ENCODE data around the gene RPS10. TPM values are rescaled to one million over a fixed set of nuclear protein-coding genes. Genes with fewer than 3 reads are reported as not detected.
A peak's percentile ranks its signal among the peaks of the same experiment; 100 is the strongest.

RPS10 gene
- polyA plus RNA-seq (2012; ENCODE audit: insufficient read depth, insufficient read length, low read depth), result 1,444 TPM

DNA sequence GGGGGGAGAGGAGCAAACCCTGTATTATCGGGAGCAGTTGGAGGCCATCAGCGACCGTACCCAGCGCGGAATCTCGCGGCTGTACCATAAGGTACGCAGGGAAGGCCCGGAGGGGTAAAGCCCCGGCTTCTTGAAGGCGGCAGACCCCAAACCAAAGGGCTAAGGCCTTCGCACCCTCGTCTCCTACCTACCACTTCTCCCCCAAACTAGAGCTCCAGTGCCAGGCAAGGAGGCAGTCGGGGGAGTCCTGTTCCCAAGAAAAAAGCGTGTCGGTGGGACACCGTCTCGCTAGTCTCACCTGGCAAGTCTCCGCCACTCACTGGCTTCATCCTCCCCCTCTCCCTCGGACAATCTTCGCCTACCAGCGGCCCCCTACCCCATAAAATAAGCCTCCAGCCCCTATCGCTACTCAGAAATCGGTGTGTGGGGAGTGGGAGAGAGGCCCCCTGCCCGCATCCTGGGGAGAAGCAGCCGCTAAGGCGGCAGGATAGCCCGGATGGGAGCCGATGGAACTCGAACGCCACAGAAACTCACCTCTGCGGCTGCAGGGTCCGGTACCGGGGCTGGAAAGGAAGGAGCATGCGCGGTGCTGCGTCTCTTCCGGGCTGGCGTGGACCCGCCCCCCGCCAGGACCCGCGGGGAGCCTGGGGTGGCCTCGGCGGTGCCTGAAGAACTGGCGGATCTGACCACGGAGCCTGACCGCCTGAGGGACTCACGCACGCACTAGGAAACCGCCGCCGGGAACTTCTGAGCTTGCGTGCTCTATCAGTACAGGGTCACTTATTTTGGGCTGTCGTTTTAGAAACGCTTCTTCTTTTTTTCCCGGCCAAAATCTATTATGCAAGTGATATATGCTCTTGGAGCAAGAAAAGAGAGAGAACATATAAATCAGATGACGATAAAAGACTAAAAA lies at the start of gene RPS10:
Gene RPS10 (minus strand): TSS at position 572 of the 913 bp plus-strand sequence. CDS start 848 bp downstream, outside the sequence.
- no peaks in the 10 kb centered on the region for H3K27me3 ChIP-seq
- no peaks in the 10 kb centered on the region for H3K9me3 ChIP-seq
- no peak for TF ChIP-seq CTCF (IDR thresholded peaks at IDR 0.05; ENCODE audit: low read depth, low read length)
- no peaks in the 10 kb centered on the region for H3K4me1 ChIP-seq
- peak; percentile 95 for DNase-seq
- H3K4me3 ChIP-seq (ENCODE audit: low read depth, low read length), result peak within 1 kb of the TSS; percentile 99
- H3K36me3 ChIP-seq, result peaks cover 47% of the 10 kb centered on the region

GRCh38 chr6:34475238-34475682 lies 49.4 kb upstream of the RPS10 start:
- H3K36me3 ChIP-seq, result no peaks in the 10 kb centered on the region
- no peaks in the 10 kb centered on the region for H3K9me3 ChIP-seq
- H3K4me3 ChIP-seq (ENCODE audit: low read depth, low read length), result no peak overlapping the region
- no peak for DNase-seq
- no peaks in the 10 kb centered on the region for H3K27me3 ChIP-seq
- H3K4me1 ChIP-seq, result no peaks in the 10 kb centered on the region
- no peak for TF ChIP-seq CTCF (IDR thresholded peaks at IDR 0.05; ENCODE audit: low read depth, low read length)

- H3K36me3 ChIP-seq, result no peaks in the 10 kb centered on the region
- H3K9me3 ChIP-seq, result no peaks in the 10 kb centered on the region
- H3K27me3 ChIP-seq, result no peaks in the 10 kb centered on the region
- TF ChIP-seq CTCF (IDR thresholded peaks at IDR 0.05; ENCODE audit: low read depth, low read length), result no peak
- no peak overlapping the region for H3K4me3 ChIP-seq (ENCODE audit: low read depth, low read length)
- no peaks in the 10 kb centered on the region for H3K4me1 ChIP-seq
- DNase-seq, result no peak
Observed at GRCh38 chr6:34474754-34475153, 48.9 kb upstream of the RPS10 start.

GRCh38 chr6:34473967-34474366 lies 48.1 kb upstream of the RPS10 start:
- Histone ChIP-seq H3K4me1 (no peaks in the 10 kb centered on the region), H3K36me3 (no peaks in the 10 kb centered on the region), H3K9me3 (no peaks in the 10 kb centered on the region), H3K27me3 (no peaks in the 10 kb centered on the region), H3K4me3 (ENCODE audit: low read depth, low read length) (no peak overlapping the region)
- no peak for TF ChIP-seq CTCF (IDR thresholded peaks at IDR 0.05; ENCODE audit: low read depth, low read length)
- no peak for DNase-seq

DNA sequence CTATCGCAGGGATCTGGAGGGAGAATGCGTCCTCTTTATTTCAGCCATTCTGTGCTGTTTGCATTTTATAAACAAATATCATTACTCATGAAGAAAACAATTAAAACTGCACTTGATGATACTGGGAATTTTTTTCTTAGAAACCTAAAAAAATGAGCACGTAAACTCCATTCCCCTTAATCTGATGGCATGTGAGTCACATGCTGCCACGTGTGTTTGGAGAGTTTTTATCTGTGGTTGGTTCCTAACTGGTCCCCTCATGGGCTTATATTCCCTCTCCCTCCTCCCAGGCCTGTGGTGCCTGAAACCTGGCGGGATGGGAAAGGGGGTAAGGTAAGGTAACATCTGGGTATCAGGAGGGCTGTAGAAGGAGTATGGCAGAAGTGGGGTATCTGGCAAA lies 46.6 kb upstream of the RPS10 start:
- no peaks in the 10 kb centered on the region for H3K9me3 ChIP-seq
- no peaks in the 10 kb centered on the region for H3K36me3 ChIP-seq
- no peaks in the 10 kb centered on the region for H3K4me1 ChIP-seq
- H3K4me3 ChIP-seq (ENCODE audit: low read depth, low read length), result no peak overlapping the region
- no peaks in the 10 kb centered on the region for H3K27me3 ChIP-seq
- TF ChIP-seq CTCF (IDR thresholded peaks at IDR 0.05; ENCODE audit: low read depth, low read length), result no peak
- DNase-seq, result no peak

DNA sequence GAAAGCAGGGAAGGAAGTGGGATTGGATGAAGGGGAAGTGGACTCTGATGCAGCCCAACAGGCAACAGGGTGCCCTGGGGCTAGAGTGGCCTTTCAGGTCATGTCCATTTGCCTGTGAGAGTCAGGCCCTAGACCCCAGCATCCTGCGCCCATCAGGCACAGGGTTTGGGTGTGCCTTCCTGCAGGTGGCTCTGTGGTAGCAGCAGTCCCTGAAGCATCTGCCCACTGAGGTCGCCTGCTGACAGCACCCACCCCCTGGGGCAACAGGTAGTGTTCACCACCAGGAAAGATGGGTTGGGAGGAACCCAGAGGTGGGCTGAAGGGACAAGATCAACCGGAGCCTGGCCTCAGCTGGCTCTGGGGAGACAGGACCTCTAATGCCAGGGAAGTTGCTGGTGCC lies 43.6 kb upstream of the RPS10 start:
- DNase-seq, result no peak
- no peaks in the 10 kb centered on the region for H3K4me1 ChIP-seq
- H3K27me3 ChIP-seq, result no peaks in the 10 kb centered on the region
- no peaks in the 10 kb centered on the region for H3K36me3 ChIP-seq
- H3K9me3 ChIP-seq, result no peaks in the 10 kb centered on the region
- no peak overlapping the region for H3K4me3 ChIP-seq (ENCODE audit: low read depth, low read length)
- no peak for TF ChIP-seq CTCF (IDR thresholded peaks at IDR 0.05; ENCODE audit: low read depth, low read length)
